ENCODE results near the gene ZNF576.
"Not testable (repeated sequence)": the region's sequence is repeated elsewhere in the genome, so short reads cannot be mapped to it uniquely, and the experiment has no call there.

Gene ZNF576

DNA sequence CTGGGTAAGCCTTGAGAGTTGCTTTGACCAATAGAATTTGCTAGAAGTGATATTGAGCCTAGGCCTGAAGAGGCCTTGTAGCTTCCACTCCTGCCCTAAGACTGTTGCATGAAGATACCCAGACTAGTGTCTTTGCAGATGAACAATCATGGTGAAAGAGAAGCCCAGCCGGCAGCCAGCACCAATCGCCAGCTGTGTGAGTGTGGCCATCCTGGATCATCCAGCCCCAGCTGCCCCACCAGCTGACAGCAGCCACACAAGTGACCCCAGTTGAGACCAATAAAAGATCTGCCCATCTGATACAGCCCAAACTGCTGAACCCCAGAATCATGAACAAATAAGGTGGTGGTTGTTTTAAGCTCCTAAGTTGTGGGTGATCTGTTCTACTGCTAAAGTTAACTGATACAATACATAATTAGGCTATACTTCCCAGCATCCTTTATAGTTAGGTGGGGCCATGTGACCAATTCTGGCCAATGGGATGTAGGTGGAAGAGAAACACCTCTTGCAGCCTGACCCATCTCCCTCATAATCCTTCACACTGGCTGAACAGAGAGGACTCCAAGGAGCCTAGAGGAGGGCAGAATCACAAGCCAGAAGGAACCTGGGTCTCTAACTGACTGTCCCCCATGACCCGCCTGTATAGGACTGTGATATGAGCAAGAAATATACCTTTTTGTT is 32.4 kb downstream of the ZNF576 start:
- DNase-seq = no peak

- DNase-seq = no peak
These were observed 35.1 kb downstream of the ZNF576 start for GRCh38 chr19:43631491-43631890.

GRCh38 chr19:43633520-43633919 is 37.1 kb downstream of the ZNF576 start:
- no peak for DNase-seq

DNA sequence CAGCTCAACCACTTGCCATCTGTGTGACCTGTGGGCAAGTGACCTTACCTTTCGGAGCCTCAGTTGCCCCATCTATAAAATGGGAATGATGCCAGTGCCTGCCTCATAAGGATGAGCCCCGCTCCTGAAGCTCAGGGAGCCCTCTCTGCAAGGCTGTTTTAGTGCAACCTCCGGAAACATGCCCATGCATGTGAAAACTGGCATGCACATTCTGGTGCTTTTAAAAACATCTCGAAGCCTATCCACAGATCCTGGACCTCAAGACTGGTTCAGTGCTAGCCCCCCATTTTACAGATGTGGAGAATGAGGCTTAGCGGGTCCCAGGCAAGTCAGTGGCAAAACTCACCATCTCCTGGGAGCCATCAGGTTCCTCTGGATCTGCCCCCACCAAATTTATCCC is 37.7 kb downstream of the ZNF576 start:
- DNase-seq = no peak

- no peak for DNase-seq
These were observed 38.1 kb downstream of the ZNF576 start for GRCh38 chr19:43634506-43634871.

- peak; percentile 60 for DNase-seq
These were observed 38.6 kb downstream of the ZNF576 start for GRCh38 chr19:43634872-43635560.

- not testable (repeated sequence) for DNase-seq
These were observed 39.2 kb downstream of the ZNF576 start for GRCh38 chr19:43635561-43635940.

- peak; percentile 58 for DNase-seq
These were observed 39.8 kb downstream of the ZNF576 start for GRCh38 chr19:43636121-43636683.

DNA sequence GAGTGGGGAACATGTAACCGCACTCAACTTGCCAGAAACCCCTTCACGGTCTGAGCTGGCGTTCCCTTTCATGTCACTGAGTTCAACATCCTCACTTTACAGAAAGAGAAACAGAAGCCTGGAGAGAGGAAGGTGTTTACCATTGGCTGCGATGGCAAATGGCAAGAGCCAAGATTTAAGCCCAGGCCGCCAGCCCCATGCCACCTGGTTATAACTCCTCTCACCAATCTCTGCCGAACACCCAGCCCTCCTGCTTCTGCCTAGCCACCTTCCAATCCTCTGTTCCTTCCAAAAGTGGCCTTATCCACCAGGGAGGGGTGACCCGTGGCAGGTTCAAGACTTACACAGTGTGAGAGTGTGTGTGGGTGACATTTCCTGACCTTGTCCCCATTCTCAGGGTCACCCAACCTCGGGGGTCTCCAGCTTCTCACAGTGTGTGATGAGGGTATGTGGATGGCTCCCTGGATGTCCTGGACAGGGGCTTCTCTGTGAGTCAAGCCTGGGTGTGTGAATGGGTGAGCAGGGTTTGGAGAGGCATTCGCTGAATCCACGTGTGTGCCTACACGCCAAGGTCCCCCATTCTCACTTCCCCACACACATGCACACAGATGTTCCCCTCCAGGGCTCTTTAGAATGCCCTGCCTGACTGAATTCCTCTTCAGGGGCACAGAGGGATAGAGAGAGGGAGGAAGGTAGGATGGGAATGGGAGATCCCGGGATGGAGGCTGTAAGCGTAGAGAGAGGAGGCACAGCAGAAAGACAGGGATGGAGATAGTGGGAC is 42.0 kb downstream of the ZNF576 start:
- DNase-seq = no peak

- DNase-seq = no peak
These were observed 42.7 kb downstream of the ZNF576 start for GRCh38 chr19:43638995-43639518.

DNA sequence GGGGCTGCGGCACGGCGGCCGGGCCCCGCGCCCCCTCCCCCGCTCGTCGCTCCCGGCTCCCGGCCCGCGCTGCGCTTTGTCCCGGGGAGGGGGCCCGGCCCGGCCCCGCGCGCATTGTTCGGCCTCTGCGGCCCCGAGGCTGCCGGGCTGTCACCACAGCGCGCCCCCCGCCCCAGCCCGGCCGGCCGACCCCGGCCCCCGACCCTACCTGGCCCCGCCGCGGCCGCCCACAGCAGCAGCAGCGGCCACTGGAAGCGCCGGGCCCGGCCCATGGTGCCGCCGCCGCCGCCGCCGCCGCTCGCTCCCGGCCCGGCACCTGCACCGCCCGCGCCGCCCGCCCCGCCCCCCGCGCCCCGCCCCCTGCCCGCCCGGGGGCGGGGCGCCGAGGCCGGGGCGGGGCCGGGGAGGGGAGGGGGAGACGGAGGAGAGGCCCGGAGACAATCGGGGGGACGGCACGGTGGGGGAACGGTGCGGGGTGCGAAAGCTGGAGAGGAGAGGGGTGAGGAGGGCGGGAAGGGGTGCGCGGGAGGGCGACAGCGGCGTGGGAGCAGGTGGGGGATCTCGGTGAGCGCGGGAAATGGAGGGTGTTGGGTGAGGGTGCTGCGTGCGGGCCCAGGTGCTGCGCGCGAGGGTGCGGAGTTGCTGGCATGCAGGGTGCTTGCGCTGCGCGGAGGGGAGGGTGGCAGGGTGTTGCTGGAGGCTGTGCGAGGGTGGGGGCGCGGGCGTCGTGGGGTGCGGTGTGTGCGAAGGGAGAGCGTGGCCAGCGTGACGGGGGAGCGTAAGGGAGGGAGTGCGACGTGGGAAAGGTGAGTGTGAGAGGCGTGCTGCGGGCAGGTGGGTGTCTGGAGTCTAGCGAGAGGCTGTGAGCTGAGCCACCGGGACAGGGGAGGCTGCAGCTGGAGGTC is 43.4 kb downstream of the ZNF576 start, which contains the start of gene CADM4:
Gene CADM4, minus strand, starts transcription at position 332 of the 905 bp plus-strand sequence. Its CDS starts 60 bp downstream, at position 272.
- DNase-seq = peak; percentile 55

DNA sequence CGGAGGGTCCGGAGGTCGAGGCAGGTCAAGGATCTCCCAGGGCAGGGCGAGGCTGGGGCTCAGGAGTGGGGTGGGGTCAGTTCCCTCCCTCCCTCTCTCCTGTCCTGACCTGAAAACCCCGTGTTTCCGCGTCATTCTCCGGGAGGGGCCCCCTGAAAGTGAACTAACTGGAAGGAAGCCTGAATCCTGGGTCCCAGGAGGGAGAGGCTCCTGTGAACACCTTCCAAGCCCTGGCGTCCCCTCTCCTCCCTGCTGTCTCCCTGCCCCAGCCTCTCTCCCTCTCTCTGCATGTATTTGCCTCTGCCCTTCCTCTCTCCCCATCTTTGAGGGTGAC is 44.0 kb downstream of the ZNF576 start:
- no peak for DNase-seq

GRCh38 chr19:43641333-43641732 is 44.9 kb downstream of the ZNF576 start:
- no peak for DNase-seq

- no peak for DNase-seq
These were observed 46.1 kb downstream of the ZNF576 start for GRCh38 chr19:43642531-43642930.

DNA sequence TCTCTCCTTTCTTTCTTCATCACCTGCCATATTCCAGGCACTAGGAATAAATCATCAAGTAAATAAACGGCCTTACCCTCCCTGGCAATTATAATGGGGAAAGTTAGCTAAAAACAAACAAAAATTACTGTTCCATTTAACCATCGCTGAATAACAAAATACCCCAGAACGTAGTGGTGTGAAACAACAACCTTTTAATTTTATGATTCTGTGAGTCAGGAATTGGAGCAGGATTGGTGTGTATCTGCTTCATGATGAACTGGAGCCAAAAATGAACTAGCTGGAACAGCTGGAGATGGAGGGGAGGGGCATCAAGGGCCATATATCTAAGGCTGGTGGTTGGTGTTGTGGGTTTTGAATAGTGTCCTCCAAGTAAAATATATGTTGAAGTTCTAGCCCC is 46.9 kb downstream of the ZNF576 start:
- DNase-seq = no peak

DNA sequence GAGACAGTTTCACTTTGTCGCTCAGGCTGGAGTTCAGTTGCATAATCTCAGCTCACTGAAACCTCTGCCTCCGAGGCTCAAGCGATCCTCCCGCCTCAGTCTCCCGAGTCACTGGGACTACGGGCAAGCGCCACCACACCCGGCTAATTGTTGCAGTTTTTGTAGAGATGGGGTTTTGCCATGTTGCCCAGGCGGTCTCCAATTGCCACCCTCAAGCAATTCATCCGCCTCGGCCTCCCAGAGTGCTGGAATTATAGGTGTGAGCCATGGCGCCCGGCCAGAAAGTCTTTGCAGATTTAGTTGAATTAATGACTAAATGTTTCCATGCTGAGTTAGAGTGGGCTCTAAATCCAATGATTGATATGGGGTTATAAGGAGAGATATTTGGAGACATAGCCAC is 47.8 kb downstream of the ZNF576 start:
- DNase-seq = no peak

- DNase-seq = no peak
These were observed 52.2 kb downstream of the ZNF576 start for GRCh38 chr19:43648633-43649032.

- no peak for DNase-seq
These were observed 53.1 kb downstream of the ZNF576 start for GRCh38 chr19:43649514-43649913.

DNA sequence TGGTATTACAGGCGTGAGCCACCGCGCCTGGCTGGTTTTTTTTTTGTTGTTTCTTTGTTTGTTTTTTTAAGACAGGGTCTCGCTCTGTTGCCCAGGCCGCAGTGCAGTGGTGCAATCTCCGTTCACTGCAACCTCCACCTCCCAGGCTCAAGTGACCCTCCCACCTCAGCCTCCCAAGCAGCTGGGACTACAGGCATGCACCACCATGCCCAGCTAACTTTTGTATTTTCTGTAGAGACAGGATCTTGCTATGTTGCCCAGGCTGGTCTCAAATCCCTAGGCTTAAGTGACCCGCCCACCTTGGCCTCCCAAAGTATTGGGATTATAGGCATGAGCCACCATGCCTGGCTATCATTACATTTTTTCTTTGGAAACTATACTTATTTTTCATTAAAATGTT is 53.9 kb downstream of the ZNF576 start:
- not testable (repeated sequence) for DNase-seq
